Thyroid gland (tissue), 4 donors: ENCODE measurements around the gene ALDH9A1. TPM values are rescaled to one million over a fixed set of nuclear protein-coding genes. Genes with fewer than 3 reads are reported as not detected.

Source experiments
- DNase-seq, 2 donors: peaks; one replicate each; pipeline ENCODE4 v3.0.0-alpha.2; 2019
- H3K27ac ChIP-seq, 3 donors: fragments of 200-600 bp; sonication (generic); 1 replicate in 2 of 3; 2 replicates in 1 of 3; pipeline ENCODE4 v1.5.1; 2016 to 2019; ENCODE audit warnings: mild to moderate bottlenecking in 1 of 3, moderate library complexity in 1 of 3
- H3K27me3 ChIP-seq: fragments of 200-600 bp; sonication (generic); one replicate; pipeline ENCODE4 v1.5.1; 2019
- H3K36me3 ChIP-seq, 2 donors: fragments of 200-600 bp; sonication (generic); one replicate each; pipeline ENCODE4 v1.5.1; 2016 to 2019
- H3K4me1 ChIP-seq, 2 donors: fragments of 200-600 bp; sonication (generic); one replicate each; pipeline ENCODE4 v1.5.1; 2017 to 2019
- H3K4me3 ChIP-seq, 3 donors: fragments of 200-600 bp; sonication (generic); replicated peaks in 1 of 3; 1 replicate in 2 of 3; 2 replicates in 1 of 3; pipeline ENCODE4 v1.5.1; 2016; ENCODE audit warnings: mild to moderate bottlenecking in 1 of 3
- H3K9me3 ChIP-seq: fragments of 200-600 bp; sonication (generic); one replicate; pipeline ENCODE4 v1.5.1; 2017
- POLR2A ChIP-seq, 2 donors: fragments of 450-650 bp; IDR thresholded peaks; one replicate each; pipeline ENCODE4 v1.6.1; 2017; ENCODE audit warnings: antibody characterized with exemption in 2 of 2, mild to moderate bottlenecking in 2 of 2, moderate library complexity in 1 of 2
- WGBS, 2 donors: methylation state at CpG; one replicate each; pipeline ENCODE4 v1.1.5; 2017; 5-methylcytosine and 5-hydroxymethylcytosine counted together
- intact Hi-C: fragments of 100-400 bp; cut with DNase I; formaldehyde crosslinking; loops from one replicate; pipeline ENCODE4 v1.15.1; 2023
- total RNA-seq, 4 donors: library from RNA; depleted of rRNA; stranded (reverse); fragments of >200 nt; gene quantifications; one replicate each; pipeline ENCODE4 v1.2.3, GENCODE V29; 2016
- TF ChIP-seq, protein P1 (sequence below), 6 experiments: fragments of 200-600 bp in 3 of 6; fragments of 450-650 bp in 3 of 6; sonication (generic) in 3 of 6; IDR thresholded peaks; one replicate each; pipeline ENCODE4 v1.5.1; 2016 to 2019; ENCODE audit warnings: antibody characterized with exemption in 6 of 6, mild to moderate bottlenecking in 2 of 6, inconsistent platforms in 1 of 6, moderate library complexity in 1 of 6

The ALDH9A1 gene
- total RNA-seq, 4 donors from 2014 or later = 99.7 to 348 (median 192) TPM

DNA sequence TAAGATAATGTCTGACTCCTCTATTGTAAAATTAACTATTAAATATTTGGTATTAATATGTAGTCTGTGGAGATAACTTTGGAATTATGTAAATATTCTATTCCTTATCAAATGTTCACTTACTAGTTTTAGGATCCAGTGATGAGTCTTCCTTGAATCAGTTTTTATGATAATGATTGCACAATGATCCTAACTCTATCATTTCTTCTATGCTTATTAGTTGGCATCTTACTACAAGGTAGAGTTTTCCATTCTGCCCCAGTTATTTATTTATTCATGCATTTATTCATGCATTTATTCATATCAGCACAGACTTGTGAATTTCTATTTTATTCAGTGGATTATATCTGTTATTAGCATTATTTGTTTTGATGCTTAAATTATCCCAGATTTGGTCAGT lies 74.7 kb downstream of the ALDH9A1 start:
- no peaks in the 10 kb centered on the region for H3K36me3 ChIP-seq
- intact Hi-C loops = loop anchor here (10.0 kb wide), 1 partner anchor 201 kb away; the partner anchor contains the start of gene UCK2
- H3K27me3 ChIP-seq = no peaks in the 10 kb centered on the region
- H3K9me3 ChIP-seq = no peaks in the 10 kb centered on the region
- H3K4me3 ChIP-seq = no peak overlapping the region
- TF ChIP-seq POLR2A (IDR thresholded peaks at IDR 0.05) = no peak
- TF ChIP-seq, protein P1, sequence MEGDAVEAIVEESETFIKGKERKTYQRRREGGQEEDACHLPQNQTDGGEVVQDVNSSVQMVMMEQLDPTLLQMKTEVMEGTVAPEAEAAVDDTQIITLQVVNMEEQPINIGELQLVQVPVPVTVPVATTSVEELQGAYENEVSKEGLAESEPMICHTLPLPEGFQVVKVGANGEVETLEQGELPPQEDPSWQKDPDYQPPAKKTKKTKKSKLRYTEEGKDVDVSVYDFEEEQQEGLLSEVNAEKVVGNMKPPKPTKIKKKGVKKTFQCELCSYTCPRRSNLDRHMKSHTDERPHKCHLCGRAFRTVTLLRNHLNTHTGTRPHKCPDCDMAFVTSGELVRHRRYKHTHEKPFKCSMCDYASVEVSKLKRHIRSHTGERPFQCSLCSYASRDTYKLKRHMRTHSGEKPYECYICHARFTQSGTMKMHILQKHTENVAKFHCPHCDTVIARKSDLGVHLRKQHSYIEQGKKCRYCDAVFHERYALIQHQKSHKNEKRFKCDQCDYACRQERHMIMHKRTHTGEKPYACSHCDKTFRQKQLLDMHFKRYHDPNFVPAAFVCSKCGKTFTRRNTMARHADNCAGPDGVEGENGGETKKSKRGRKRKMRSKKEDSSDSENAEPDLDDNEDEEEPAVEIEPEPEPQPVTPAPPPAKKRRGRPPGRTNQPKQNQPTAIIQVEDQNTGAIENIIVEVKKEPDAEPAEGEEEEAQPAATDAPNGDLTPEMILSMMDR (IDR thresholded peaks at IDR 0.05) = no peak
- no peak for DNase-seq
- no peaks in the 10 kb centered on the region for H3K4me1 ChIP-seq
- no peak overlapping the region for H3K27ac ChIP-seq

DNA sequence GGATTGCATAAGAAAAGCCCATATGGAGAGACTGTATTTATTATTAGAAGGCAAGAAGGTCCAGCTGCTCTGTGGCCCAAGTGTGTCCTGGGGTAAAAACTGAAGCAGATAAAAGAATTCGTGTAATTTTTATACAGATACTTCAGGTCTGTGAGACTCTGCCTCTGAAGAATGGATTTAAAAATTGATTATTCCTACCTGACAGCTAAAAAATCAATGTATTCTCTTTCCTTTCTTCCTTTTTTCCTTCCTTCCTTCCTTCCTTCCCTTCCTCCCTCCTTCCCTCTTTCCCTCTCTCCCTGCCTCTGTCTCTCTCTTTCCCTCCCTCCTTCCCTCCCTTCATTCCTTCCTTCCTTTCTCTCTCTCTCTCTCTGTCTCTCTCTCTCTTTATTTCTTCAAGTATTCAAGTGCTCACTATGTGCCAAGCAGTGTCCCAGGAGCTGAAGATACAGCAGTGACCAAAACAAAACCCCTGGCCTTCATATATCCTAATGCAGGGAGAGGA lies 78.7 kb downstream of the ALDH9A1 start:
- Histone ChIP-seq H3K27ac (no peak overlapping the region), H3K27me3 (no peaks in the 10 kb centered on the region), H3K4me3 (no peak overlapping the region), H3K9me3 (no peaks in the 10 kb centered on the region), H3K36me3 (no peaks in the 10 kb centered on the region), H3K4me1 (no peaks in the 10 kb centered on the region)
- no peak for DNase-seq
- 80 to 82% methylated on average over 1 of the region's 1 CpG for WGBS, 2 donors
- intact Hi-C loops = loop anchor here (10.0 kb wide), 1 partner anchor 205 kb away; the partner anchor contains the start of gene UCK2
- TF ChIP-seq, protein P1 (IDR thresholded peaks at IDR 0.05) = no peak
- no peak for TF ChIP-seq POLR2A (IDR thresholded peaks at IDR 0.05)

GRCh38 chr1:165616987-165617546 lies 81.3 kb downstream of the ALDH9A1 start:
- Histone ChIP-seq H3K4me1 (no peaks in the 10 kb centered on the region), H3K27me3 (no peaks in the 10 kb centered on the region), H3K4me3 (no peak overlapping the region), H3K27ac (no peak overlapping the region), H3K36me3 (no peaks in the 10 kb centered on the region), H3K9me3 (no peaks in the 10 kb centered on the region)
- 89 to 90% methylated on average over 8 of the region's 8 CpGs for WGBS, 2 donors
- intact Hi-C loops = no loop called here
- DNase-seq = no peak
- TF ChIP-seq, protein P1 (IDR thresholded peaks at IDR 0.05) = no peak
- TF ChIP-seq POLR2A (IDR thresholded peaks at IDR 0.05) = no peak

DNA sequence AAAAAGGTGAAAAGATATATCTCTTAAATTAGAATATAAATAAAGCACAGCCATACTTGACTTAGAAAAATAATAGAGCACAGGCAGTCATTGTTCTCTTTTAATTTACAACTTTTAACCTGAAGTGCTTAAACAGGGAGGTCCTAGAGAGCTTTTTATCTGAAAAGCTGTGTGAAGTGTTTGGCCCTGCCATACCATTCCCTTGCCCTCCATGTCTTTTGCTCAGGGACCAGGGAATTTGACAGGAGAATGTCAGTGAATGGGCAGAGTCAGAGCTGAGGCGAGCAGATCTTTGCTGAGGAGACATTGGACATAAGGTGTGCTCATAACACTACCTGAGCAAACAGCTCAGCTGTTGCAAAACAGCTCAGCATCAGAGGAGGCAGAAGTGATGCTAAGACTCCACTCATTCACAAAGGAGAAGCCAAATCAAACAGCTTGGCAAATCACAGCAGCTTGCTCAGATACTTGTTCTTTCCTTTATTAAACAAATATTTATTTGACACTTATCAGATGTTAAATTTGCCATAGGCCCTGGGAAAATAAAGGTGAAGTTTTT lies 82.2 kb downstream of the ALDH9A1 start:
- no peak overlapping the region for H3K4me3 ChIP-seq
- no peaks in the 10 kb centered on the region for H3K4me1 ChIP-seq
- no peaks in the 10 kb centered on the region for H3K36me3 ChIP-seq
- no peak overlapping the region for H3K27ac ChIP-seq
- H3K9me3 ChIP-seq = no peaks in the 10 kb centered on the region
- WGBS, 2 donors = 44 to 50% methylated on average over 1 of the region's 1 CpG
- TF ChIP-seq, protein P1 (IDR thresholded peaks at IDR 0.05) = no peak
- no peak for TF ChIP-seq POLR2A (IDR thresholded peaks at IDR 0.05)
- DNase-seq = no peak
- no peaks in the 10 kb centered on the region for H3K27me3 ChIP-seq
- intact Hi-C loops = no loop called here

Other genes starting within 250 kb of the ALDH9A1 start
- under 1 TPM in 1 of 4 donors, not detected in 3; 0.27 TPM for gene LRRC52, start 154.6 kb downstream of the ALDH9A1 start, total RNA-seq
- 100 to 1,000 TPM; 146 to 366 (median 307) TPM for gene MGST3, start 67.3 kb downstream of the ALDH9A1 start, total RNA-seq
- 100 to 1,000 TPM in 2 of 4 donors, 10 to 100 TPM in 2; 94.5 to 114 (median 103) TPM for gene TMCO1, start 70.3 kb upstream of the ALDH9A1 start, total RNA-seq
- 10 to 100 TPM; 15.9 to 21.0 (median 19.3) TPM for gene UCK2, start 129.1 kb upstream of the ALDH9A1 start, total RNA-seq